ENCODE measurements around the gene UBE2QL1. TPM values are rescaled to one million over a fixed set of nuclear protein-coding genes. Genes with fewer than 3 reads are reported as not detected.

Gene UBE2QL1
- total RNA-seq, 6 donors from 2014 or later = 0.09 to 0.10 TPM; not detected in 4

- DNase-seq (no peak), ATAC-seq (ENCODE audit: low FRiP score in 2 of 2) (no peak)
- TF ChIP-seq EP300 (IDR thresholded peaks at IDR 0.05) (no peak), POLR2A (IDR thresholded peaks at IDR 0.05) (no peak), POLR2AphosphoS5 (IDR thresholded peaks at IDR 0.05) (no peak), CTCF (IDR thresholded peaks at IDR 0.05) (no peak)
- Histone ChIP-seq H3K4me3 (no peak overlapping the region), H3K27me3 (no peaks in the 10 kb centered on the region), H3K27ac (no peak overlapping the region), H3K36me3 (no peaks in the 10 kb centered on the region), H3K9me3 (no peaks in the 10 kb centered on the region), H3K4me1 (no peaks in the 10 kb centered on the region)
- WGBS, 2 donors = 75 to 87% methylated on average over 15 to 17 of the region's 17 CpGs
Observed at GRCh38 chr5:6461793-6462650, 13.4 kb downstream of the UBE2QL1 start.

GRCh38 chr5:6462671-6463070 is 14.0 kb downstream of the UBE2QL1 start:
- no peak overlapping the region for H3K27ac ChIP-seq
- no peak for TF ChIP-seq EP300 (IDR thresholded peaks at IDR 0.05)
- TF ChIP-seq CTCF (IDR thresholded peaks at IDR 0.05) = no peak
- TF ChIP-seq POLR2A (IDR thresholded peaks at IDR 0.05) = no peak
- no peak for TF ChIP-seq POLR2AphosphoS5 (IDR thresholded peaks at IDR 0.05)

GRCh38 chr5:6464441-6464840 is 15.8 kb downstream of the UBE2QL1 start:
- no peak for TF ChIP-seq POLR2A (IDR thresholded peaks at IDR 0.05)
- no peak for TF ChIP-seq POLR2AphosphoS5 (IDR thresholded peaks at IDR 0.05)
- no peak for TF ChIP-seq EP300 (IDR thresholded peaks at IDR 0.05)
- TF ChIP-seq CTCF (IDR thresholded peaks at IDR 0.05) = no peak
- DNase-seq (no peak), ATAC-seq (ENCODE audit: low FRiP score in 2 of 2) (no peak)
- Histone ChIP-seq H3K36me3 (no peaks in the 10 kb centered on the region), H3K4me3 (no peak overlapping the region), H3K9me3 (no peaks in the 10 kb centered on the region), H3K27me3 (no peaks in the 10 kb centered on the region), H3K4me1 (no peaks in the 10 kb centered on the region), H3K27ac (no peak overlapping the region)
- WGBS, 2 donors = 75 to 81% methylated on average over 6 of the region's 6 CpGs

More at GRCh38 chr5:6462671-6463070, 14.0 kb downstream of the UBE2QL1 start:
- 84 to 85% methylated on average over 7 of the region's 7 CpGs for WGBS, 2 donors
- DNase-seq = no peak
- Histone ChIP-seq H3K4me1 (no peaks in the 10 kb centered on the region), H3K4me3 (no peak overlapping the region), H3K36me3 (no peaks in the 10 kb centered on the region), H3K9me3 (no peaks in the 10 kb centered on the region), H3K27me3 (no peaks in the 10 kb centered on the region)
- ATAC-seq (ENCODE audit: low FRiP score in 2 of 2) = no peak

- Histone ChIP-seq H3K27ac (no peak overlapping the region), H3K36me3 (no peaks in the 10 kb centered on the region), H3K9me3 (no peaks in the 10 kb centered on the region), H3K27me3 (no peaks in the 10 kb centered on the region), H3K4me3 (no peak overlapping the region), H3K4me1 (no peaks in the 10 kb centered on the region)
- DNase-seq = peak in 1 of 2 donors; percentile 65
- peak in 1 of 2 donors; percentile 30 for ATAC-seq (ENCODE audit: low FRiP score in 2 of 2)
- TF ChIP-seq POLR2A (IDR thresholded peaks at IDR 0.05) = no peak
- no peak for TF ChIP-seq EP300 (IDR thresholded peaks at IDR 0.05)
- no peak for TF ChIP-seq POLR2AphosphoS5 (IDR thresholded peaks at IDR 0.05)
- no peak for TF ChIP-seq CTCF (IDR thresholded peaks at IDR 0.05)
- 66% methylated on average over 25 to 28 of the region's 28 CpGs for WGBS, 2 donors
Observed at GRCh38 chr5:6465831-6466790, 17.5 kb downstream of the UBE2QL1 start.
